Cardiac fibroblast (primary cell): ENCODE measurements around the gene STYXL1.
"Not testable (repeated sequence)": the region's sequence is repeated elsewhere in the genome, so short reads cannot be mapped to it uniquely, and the experiment has no call there.

Experiments
- DNase-seq, 2 donors: peaks; one replicate each; pipeline versions ENCODE4 v3.0.0 to v3.0.0-alpha.2; 2010; ENCODE audit warnings: low read depth in 2 of 2
- H3K4me3 ChIP-seq, 2 donors: replicated peaks in 1 of 2; 1 replicate in 1 of 2; 2 replicates in 1 of 2; pipeline ENCODE4 v1.5.1; 2011; ENCODE audit warnings: low read depth in 2 of 2, low read length in 2 of 2, mild to moderate bottlenecking in 2 of 2, moderate library complexity in 1 of 2
- TF ChIP-seq, protein P1 (sequence below): IDR thresholded peaks from one replicate; pipeline ENCODE4 v1.5.1; 2011; ENCODE audit warnings: low read depth, mild to moderate bottlenecking, low read length, inconsistent platforms

Gene STYXL1

DNA sequence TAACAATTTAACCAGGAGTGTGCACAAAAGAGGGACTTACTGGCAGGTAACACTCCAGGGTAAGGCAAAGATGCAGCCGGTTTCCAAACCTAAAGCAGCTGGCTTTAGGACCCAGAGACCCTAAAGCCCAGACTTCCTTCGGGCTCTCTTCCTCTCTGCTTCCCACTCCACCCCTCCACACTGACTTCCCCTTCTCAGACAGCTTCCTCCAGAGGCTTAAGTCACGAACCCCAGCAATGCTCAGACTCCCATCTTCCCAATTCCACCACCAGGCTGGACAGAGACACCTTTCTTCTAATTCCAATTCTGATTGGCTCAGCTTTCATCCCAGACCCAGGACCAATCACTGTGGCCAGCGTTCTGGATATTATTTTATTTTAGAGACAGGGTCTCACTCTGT is 24.8 kb downstream of the STYXL1 start:
- DNase-seq: peak in 1 of 2 donors; percentile 7
- H3K4me3 ChIP-seq: no peak overlapping the region
- TF ChIP-seq, protein P1, sequence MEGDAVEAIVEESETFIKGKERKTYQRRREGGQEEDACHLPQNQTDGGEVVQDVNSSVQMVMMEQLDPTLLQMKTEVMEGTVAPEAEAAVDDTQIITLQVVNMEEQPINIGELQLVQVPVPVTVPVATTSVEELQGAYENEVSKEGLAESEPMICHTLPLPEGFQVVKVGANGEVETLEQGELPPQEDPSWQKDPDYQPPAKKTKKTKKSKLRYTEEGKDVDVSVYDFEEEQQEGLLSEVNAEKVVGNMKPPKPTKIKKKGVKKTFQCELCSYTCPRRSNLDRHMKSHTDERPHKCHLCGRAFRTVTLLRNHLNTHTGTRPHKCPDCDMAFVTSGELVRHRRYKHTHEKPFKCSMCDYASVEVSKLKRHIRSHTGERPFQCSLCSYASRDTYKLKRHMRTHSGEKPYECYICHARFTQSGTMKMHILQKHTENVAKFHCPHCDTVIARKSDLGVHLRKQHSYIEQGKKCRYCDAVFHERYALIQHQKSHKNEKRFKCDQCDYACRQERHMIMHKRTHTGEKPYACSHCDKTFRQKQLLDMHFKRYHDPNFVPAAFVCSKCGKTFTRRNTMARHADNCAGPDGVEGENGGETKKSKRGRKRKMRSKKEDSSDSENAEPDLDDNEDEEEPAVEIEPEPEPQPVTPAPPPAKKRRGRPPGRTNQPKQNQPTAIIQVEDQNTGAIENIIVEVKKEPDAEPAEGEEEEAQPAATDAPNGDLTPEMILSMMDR: no peak

DNA sequence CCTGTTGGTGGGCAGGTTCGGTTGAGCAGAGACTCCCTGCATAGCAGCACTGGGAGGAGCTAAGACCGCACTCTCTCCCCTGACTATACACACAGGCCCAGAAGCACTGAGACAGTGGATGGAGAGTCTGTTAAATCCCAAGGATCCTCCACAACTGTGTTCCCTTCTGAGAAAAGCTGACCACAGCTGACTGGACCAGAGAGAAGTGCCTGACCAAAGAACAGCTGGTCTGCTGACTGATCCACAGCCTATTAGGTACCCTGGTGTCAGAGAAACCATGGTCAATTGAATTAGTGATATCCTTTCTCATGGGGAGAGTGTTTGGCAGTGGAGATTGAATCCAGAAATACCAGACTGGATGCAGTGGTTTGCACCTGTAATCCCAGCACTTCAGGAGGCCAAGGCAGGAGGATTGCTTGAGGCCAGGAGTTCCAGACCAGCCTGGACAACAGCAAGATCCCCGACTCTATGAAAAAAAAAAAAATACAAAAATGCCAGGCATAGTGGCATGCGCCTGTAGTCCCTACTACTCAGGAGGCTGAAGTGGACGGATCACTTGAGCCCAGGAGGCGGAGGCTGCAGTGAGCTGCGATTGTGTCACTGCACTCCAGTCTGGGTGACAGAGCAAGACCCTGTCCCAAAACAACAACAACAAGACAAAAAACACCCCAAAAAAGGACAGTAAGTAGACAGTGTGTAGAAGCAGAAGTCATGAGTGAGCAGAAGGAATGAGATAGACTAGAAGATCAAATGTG is 25.6 kb downstream of the STYXL1 start:
- TF ChIP-seq, protein P1: no peak
- DNase-seq: no peak
- H3K4me3 ChIP-seq: no peak overlapping the region

DNA sequence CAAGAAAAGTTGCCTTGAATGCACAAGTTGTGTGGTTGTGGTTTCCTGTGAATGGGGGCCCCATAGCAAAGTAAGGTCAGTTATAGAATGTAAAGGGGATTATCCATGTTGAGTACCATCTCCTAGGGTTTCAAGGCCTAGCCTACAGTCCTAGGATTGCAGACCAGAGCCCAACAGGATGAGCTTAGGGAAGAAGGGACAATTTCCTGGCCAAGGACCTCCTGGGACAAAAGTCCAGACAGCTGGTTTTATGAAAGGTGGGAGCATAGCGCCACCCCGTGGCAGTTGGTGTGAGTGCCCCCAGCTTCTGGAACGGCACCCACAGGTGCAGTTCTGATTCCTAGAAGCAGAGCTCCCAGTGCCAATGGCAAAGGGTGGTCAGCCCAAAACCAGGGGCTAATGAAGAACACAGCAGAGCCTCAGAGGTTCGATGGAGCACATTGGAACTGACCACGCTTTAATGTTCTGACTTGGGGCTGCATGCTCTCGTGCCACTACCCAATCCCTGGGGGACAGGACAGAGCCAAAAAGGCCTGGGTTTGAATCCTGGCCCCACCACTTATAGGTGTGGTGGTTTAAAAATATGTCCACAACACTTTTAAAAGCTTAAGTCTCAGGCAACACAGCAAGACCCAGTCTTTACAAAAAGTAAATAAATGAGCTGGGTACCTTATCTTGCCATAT is 27.6 kb downstream of the STYXL1 start:
- TF ChIP-seq, protein P1: peak; percentile 85
- H3K4me3 ChIP-seq: no peak overlapping the region
- DNase-seq: peak; percentile 73 to 75

DNA sequence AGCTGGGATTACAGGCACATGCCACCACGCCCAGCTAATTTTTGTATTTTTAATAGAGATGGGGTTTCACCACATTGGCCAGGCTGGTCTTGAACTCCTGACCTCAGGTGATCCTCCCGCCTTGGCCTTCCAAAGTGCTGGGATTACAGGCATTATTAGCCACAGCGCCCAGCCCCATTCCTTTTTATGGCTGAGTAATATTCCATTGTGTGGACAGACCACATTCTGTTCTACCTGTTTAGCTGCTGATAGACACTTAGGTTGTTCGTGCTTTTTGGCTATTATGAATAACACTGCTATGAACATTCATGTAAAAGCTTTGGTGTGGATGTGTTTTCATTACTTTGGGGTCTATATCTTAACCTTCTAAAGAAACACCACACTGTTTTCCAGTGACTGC is 29.3 kb downstream of the STYXL1 start:
- not testable (repeated sequence) for DNase-seq, H3K4me3 ChIP-seq

DNA sequence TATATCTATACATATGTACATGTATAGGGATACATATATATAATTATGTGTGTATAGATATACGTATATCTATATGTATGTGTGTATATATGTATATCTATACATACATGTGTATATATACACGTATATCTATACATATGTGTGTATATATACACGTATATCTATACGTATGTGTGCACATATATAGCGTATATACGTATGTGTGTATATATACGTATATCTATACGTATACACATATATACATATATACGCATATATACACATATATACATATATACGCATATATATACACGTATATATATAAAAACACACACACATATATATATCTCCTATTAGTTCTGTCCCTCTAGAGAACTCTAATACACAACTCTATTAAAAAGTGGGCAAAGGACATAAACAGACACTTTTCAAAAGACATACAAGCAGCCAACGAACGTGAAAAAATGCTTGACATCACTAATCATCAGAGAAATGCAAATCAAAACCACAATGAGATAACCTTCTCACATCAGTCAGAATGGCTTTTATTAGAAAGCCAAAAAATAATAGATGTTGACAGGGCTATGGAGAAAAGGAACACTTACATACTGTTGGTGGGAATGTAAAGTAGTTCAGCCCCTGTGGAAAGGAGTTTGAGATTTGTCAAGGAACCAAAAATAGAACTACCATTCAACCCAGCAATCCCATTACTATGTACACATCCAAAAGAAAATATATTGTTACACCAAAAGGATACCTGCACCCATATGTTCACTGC is 31.4 kb downstream of the STYXL1 start:
- TF ChIP-seq, protein P1: no peak
- DNase-seq: peak in 1 of 2 donors; percentile 76
- no peak overlapping the region for H3K4me3 ChIP-seq

DNA sequence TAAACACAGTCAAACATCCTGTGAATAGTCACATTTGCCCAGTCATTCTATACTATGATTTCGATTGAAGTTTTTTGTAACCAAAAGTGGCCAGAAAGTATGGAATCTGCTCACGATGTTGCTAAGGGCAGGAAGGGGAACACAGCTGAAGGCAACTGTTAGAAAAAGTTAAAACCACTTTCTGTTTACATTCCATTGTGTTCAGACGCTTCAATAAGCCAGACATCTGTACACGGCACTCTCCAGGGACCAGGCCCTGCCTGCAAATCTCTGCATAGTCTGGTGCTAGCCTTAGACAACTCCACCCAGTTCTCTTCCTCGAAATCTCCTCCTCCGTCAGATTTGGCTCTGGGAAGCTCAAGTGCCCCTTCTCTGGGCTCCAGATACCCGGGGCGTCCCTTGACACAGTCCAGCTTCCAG is 36.3 kb downstream of the STYXL1 start:
- TF ChIP-seq, protein P1: no peak
- no peak overlapping the region for H3K4me3 ChIP-seq
- peak; percentile 88 to 89 for DNase-seq
